Mesendoderm (in vitro differentiated cells): ENCODE data around the gene SIRT7. TPM values are rescaled to one million over a fixed set of nuclear protein-coding genes. Genes with fewer than 3 reads are reported as not detected.
A peak's percentile ranks its signal among the peaks of the same experiment; 100 is the strongest.

Source experiments
- DNase-seq: peaks from one replicate; pipeline ENCODE4 v3.0.0; 2013
- H2AK5ac ChIP-seq: 2 replicates; pipeline ENCODE4 v1.6.1; 2013; ENCODE audit warnings: low read length, inconsistent platforms
- H2BK120ac ChIP-seq: 2 replicates; pipeline ENCODE4 v1.6.1; 2013; ENCODE audit warnings: low read depth, mild to moderate bottlenecking, low read length, moderate library complexity, mixed read lengths
- H2BK15ac ChIP-seq: replicated peaks from 2 replicates; pipeline ENCODE4 v1.6.1; 2013; ENCODE audit warnings: low read depth, mild to moderate bottlenecking, moderate library complexity
- H2BK5ac ChIP-seq: 2 replicates; pipeline ENCODE4 v1.6.1; 2013; ENCODE audit warnings: low read length, inconsistent platforms
- H3K18ac ChIP-seq: 2 replicates; pipeline ENCODE4 v1.6.1; 2013; ENCODE audit warnings: mild to moderate bottlenecking, low read length, mixed read lengths
- H3K23ac ChIP-seq: one replicate; pipeline ENCODE4 v1.6.1; 2013; ENCODE audit warnings: low read length
- H3K27ac ChIP-seq: 2 replicates; pipeline ENCODE4 v1.5.1; 2013; ENCODE audit warnings: low read depth, mild to moderate bottlenecking, inconsistent platforms, low read length, moderate library complexity
- H3K27me3 ChIP-seq: 2 replicates; pipeline ENCODE4 v1.6.1; 2013; ENCODE audit warnings: low read length, control low read depth, mild to moderate bottlenecking, inconsistent platforms; ENCODE audit not compliant: insufficient read depth, poor library complexity
- H3K36me3 ChIP-seq: 2 replicates; pipeline ENCODE4 v1.6.1; 2013; ENCODE audit warnings: low read length, inconsistent platforms; ENCODE audit not compliant: control insufficient read depth, insufficient read depth
- H3K4ac ChIP-seq: one replicate; pipeline ENCODE4 v1.6.1; 2013; ENCODE audit warnings: low read depth, mild to moderate bottlenecking, low read length, moderate library complexity
- H3K4me1 ChIP-seq: 2 replicates; pipeline ENCODE4 v1.6.1; 2013; ENCODE audit warnings: low read depth, low read length, inconsistent platforms; ENCODE audit not compliant: control insufficient read depth
- H3K4me2 ChIP-seq: 2 replicates; pipeline ENCODE4 v1.6.1; 2013; ENCODE audit warnings: low read length
- H3K4me3 ChIP-seq: 2 replicates; pipeline ENCODE4 v1.5.1; 2013; ENCODE audit warnings: mild to moderate bottlenecking, low read length
- H3K56ac ChIP-seq: one replicate; pipeline ENCODE4 v1.6.1; 2013; ENCODE audit warnings: low read length
- H3K79me1 ChIP-seq: 2 replicates; pipeline ENCODE4 v1.6.1; 2013; ENCODE audit warnings: low read length, inconsistent platforms
- H3K79me2 ChIP-seq: 2 replicates; pipeline ENCODE4 v1.6.1; 2013; ENCODE audit warnings: mild to moderate bottlenecking, low read length; ENCODE audit not compliant: control insufficient read depth, insufficient read depth
- H3K9ac ChIP-seq: 2 replicates; pipeline ENCODE4 v1.6.1; 2013; ENCODE audit warnings: low read length, inconsistent platforms
- H4K5ac ChIP-seq: one replicate; pipeline ENCODE4 v1.6.1; 2013; ENCODE audit warnings: low read length
- H4K8ac ChIP-seq: one replicate; pipeline ENCODE4 v1.6.1; 2013; ENCODE audit warnings: low read depth, mild to moderate bottlenecking, control low read depth, low read length, moderate library complexity
- WGBS: extraction: QIAGEN DNeasy Blood & Tissue Kit; methylation state at CpG from one replicate; pipeline ENCODE4 v1.1.7; 2013; ENCODE audit warnings: low lambda C conversion rate, missing lambda C conversion rate; ENCODE audit not compliant: insufficient coverage; ENCODE audit errors: extremely low coverage; 5-methylcytosine and 5-hydroxymethylcytosine counted together
- polyA plus RNA-seq, 2 experiments: library from polyadenylated mRNA; stranded (reverse); fragments of 200-250 nt; gene quantifications; one replicate each; pipeline ENCODE4 v1.2.3, GENCODE V29; 2013

Gene SIRT7, protein sequence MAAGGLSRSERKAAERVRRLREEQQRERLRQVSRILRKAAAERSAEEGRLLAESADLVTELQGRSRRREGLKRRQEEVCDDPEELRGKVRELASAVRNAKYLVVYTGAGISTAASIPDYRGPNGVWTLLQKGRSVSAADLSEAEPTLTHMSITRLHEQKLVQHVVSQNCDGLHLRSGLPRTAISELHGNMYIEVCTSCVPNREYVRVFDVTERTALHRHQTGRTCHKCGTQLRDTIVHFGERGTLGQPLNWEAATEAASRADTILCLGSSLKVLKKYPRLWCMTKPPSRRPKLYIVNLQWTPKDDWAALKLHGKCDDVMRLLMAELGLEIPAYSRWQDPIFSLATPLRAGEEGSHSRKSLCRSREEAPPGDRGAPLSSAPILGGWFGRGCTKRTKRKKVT
- polyA plus RNA-seq (2013, experiment 1 of 2), result 6.8 TPM
- polyA plus RNA-seq (2013, experiment 2 of 2), result 6.4 TPM

DNA sequence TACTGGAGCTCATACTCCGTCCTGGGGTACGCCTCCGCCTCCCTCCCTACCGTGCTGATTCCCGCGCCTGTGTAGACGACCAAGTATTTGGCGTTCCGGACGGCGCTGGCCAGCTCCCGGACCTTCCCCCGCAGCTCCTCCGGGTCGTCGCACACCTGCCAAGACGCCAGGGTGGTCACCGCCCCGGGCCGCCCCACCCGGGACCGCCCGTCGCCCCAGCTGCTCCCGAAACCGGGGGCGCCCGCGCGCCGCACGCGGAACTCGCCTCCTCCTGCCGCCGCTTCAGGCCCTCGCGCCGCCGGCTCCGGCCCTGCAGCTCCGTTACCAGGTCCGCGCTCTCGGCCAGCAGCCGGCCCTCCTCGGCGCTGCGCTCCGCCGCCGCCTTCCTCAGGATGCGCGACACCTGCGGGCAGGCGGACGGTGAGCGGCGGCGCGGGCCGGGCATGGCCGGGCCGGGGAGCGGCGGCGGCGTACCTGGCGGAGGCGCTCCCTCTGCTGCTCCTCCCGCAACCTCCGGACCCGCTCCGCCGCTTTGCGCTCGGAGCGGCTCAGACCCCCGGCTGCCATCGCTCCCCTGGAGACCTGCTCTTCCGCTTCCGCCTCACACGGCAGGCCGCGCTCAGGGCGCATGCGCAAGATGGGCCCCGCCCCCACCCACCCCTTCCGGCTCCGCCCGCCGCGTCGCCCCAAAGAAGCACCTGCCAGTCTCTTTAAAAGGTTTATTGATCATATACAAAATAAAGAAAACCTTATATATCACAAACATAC, at the start of gene SIRT7:
Gene SIRT7 (minus strand): TSS at position 612 of the 768 bp plus-strand sequence. CDS start 45 bp downstream, at position 567.
- Histone ChIP-seq H3K4me2 (peak within 1 kb of the TSS; percentile 81), H3K36me3 (peaks cover 12% of the 10 kb centered on the region), H3K9ac (peak within 1 kb of the TSS; percentile 87), H4K5ac (no peak within 1 kb of the TSS), H3K27me3 (no peaks in the 10 kb centered on the region), H3K23ac (peak within 1 kb of the TSS; percentile 48), H3K27ac (peak within 1 kb of the TSS; percentile 13), H2AK5ac (no peak within 1 kb of the TSS), H3K79me2 (peaks cover 39% of the 10 kb centered on the region), H3K56ac (peak within 1 kb of the TSS; percentile 87), H2BK5ac (no peak within 1 kb of the TSS), H3K4ac (no peak within 1 kb of the TSS), H3K18ac (no peak within 1 kb of the TSS), H3K4me3 (peak within 1 kb of the TSS; percentile 75), H3K79me1 (peaks cover 33% of the 10 kb centered on the region), H2BK120ac (no peak within 1 kb of the TSS), H4K8ac (no peak within 1 kb of the TSS), H2BK15ac (no peak within 1 kb of the TSS), H3K4me1 (peaks cover 6% of the 10 kb centered on the region)
- no CpG with 5 or more reads among the region's 94 CpGs for WGBS
- peak; percentile 78 for DNase-seq

DNA sequence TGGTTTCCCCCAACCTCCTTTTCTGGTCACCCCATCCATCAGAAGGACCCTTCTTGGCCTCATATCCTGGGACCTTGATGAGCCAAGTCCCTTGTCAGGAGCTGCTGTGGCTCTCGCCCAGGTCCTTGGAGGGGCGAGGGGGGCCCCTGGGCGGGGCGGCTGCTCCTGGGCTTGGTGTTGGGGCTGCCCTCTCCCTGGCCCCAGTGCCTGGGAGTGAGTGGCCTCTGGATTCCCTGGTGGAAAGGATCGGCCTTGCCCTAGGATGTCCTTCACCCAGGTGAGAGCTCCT, 49.2 kb upstream of the SIRT7 start:
- WGBS, result no CpG with 5 or more reads among the region's 5 CpGs
- no peak for DNase-seq
- H3K4me1 ChIP-seq, result peaks cover 10% of the 10 kb centered on the region
- no peaks in the 10 kb centered on the region for H3K27me3 ChIP-seq
- H3K27ac ChIP-seq, result no peak overlapping the region
- H3K56ac ChIP-seq, result peak overlapping the region; percentile 45
- H3K4me2 ChIP-seq, result no peak overlapping the region
- H2AK5ac ChIP-seq, result no peak overlapping the region
- peak overlapping the region; percentile 3 for H3K9ac ChIP-seq
- H3K18ac ChIP-seq, result peak overlapping the region; percentile 22
- peak overlapping the region; percentile 11 for H3K4ac ChIP-seq
- no peak overlapping the region for H3K23ac ChIP-seq
- no peaks in the 10 kb centered on the region for H3K79me2 ChIP-seq
- no peak overlapping the region for H2BK5ac ChIP-seq
- no peak overlapping the region for H4K5ac ChIP-seq
- no peak overlapping the region for H3K4me3 ChIP-seq
- H3K36me3 ChIP-seq, result no peaks in the 10 kb centered on the region
- H2BK120ac ChIP-seq, result no peak overlapping the region
- no peaks in the 10 kb centered on the region for H3K79me1 ChIP-seq
- H4K8ac ChIP-seq, result no peak overlapping the region
- H2BK15ac ChIP-seq, result no peak overlapping the region

DNA sequence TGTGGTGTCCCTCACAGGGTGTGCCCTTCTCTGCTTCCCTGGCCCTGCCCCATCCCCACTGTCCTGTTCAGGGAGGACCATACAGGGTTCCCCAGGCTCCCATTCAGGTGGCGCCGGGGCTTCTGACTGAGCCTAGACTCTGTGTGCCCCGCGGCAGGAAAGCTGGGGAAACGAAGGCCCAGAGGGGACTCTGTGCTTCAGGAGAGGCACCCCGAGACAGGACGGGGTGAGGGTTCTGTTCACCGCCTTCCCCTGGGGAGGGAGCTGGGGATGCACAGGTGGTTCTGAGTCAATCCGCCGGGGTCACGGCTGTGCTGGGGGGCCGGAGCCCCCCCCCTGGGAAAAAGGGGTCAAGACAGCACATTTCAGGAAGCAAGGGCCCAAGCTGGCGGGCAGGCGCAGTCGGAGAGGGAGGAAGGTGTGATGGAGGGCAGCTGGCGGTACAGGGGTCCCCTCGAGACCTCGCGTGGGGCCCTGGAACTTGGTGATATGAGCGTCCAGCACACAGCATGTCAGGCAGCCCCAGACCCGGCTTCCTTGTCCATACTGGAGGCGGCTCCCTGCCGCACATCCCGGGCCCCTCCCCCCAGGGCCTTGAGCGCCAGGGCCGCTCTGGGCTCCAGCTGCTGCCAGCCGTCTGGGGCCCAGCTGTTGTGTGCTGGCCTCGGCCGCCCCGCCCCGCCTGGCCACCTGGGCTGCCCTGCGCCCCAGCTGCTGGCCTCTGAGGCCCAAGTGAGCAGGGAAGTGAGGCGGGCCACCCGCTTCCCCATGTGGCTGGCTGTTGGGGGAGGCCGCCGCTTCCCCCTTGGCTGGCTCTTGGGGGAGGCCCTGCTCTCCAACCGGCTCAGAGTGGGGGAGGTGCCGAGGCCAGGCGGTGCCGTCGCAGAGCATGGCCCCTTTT, 48.6 kb upstream of the SIRT7 start:
- Histone ChIP-seq H3K9ac (peak overlapping the region; percentile 3), H3K27ac (no peak overlapping the region), H4K5ac (no peak overlapping the region), H2BK15ac (no peak overlapping the region), H3K18ac (peak overlapping the region; percentile 22), H3K4me3 (no peak overlapping the region), H3K27me3 (no peaks in the 10 kb centered on the region), H2AK5ac (peak overlapping the region; percentile 29), H3K23ac (no peak overlapping the region), H3K79me1 (no peaks in the 10 kb centered on the region), H3K4me1 (peaks cover 12% of the 10 kb centered on the region), H2BK120ac (no peak overlapping the region), H3K4ac (peak overlapping the region; percentile 6), H2BK5ac (no peak overlapping the region), H3K56ac (peak overlapping the region; percentile 45), H4K8ac (no peak overlapping the region), H3K79me2 (no peaks in the 10 kb centered on the region), H3K36me3 (no peaks in the 10 kb centered on the region), H3K4me2 (no peak overlapping the region)
- WGBS, result no CpG with 5 or more reads among the region's 41 CpGs
- peak; percentile 65 for DNase-seq

DNA sequence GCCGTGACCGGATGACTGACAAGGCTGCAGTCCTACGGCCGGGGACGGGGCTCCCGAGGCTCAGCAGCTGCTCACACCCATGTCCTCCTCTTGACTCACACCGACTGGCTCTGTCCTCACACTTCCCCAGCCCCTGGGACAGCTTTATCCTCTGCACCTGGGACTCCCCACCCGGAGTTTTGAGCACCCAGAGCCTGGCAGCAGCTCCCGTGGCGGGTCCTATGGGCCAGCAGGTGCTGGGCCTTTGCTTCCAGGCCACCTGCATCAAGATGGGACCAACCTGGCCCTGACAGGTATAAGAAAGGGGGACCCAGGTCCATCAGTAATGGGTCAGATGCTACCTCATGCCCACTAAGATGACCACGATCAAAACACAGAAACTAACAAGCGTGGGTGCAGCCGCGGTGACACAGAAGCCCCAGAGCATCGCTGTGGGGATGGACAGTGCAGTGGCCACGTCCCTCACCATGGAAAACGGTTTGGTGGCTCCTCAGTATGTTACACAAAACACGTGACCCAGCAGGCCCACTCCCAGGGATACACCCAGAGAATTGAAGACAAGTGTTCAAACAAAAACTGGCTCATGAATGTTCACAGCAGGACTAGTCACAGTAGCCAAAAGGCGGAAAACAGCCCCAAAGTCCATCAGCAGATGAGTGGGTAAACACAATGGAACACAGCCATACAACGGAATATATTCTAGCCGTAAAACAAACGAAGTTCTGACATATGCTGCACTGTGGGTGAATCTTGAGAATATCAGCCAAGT, 46.3 kb upstream of the SIRT7 start:
- H3K4me3 ChIP-seq, result no peak overlapping the region
- H3K4me2 ChIP-seq, result no peak overlapping the region
- no peak overlapping the region for H2AK5ac ChIP-seq
- no peaks in the 10 kb centered on the region for H3K27me3 ChIP-seq
- H2BK120ac ChIP-seq, result no peak overlapping the region
- no peak overlapping the region for H3K9ac ChIP-seq
- no peaks in the 10 kb centered on the region for H3K79me1 ChIP-seq
- no CpG with 5 or more reads among the region's 22 CpGs for WGBS
- H4K8ac ChIP-seq, result no peak overlapping the region
- peak overlapping the region; percentile 32 for H3K27ac ChIP-seq
- H3K79me2 ChIP-seq, result no peaks in the 10 kb centered on the region
- H3K36me3 ChIP-seq, result no peaks in the 10 kb centered on the region
- no peak overlapping the region for H2BK15ac ChIP-seq
- H3K4me1 ChIP-seq, result peaks cover 12% of the 10 kb centered on the region
- no peak overlapping the region for H3K23ac ChIP-seq
- no peak overlapping the region for H3K4ac ChIP-seq
- no peak overlapping the region for H2BK5ac ChIP-seq
- H3K18ac ChIP-seq, result no peak overlapping the region
- H4K5ac ChIP-seq, result no peak overlapping the region
- no peak for DNase-seq
- H3K56ac ChIP-seq, result peak overlapping the region; percentile 53
